HepG2 (cell line): ENCODE data around the gene CTIF. TPM values are rescaled to one million over a fixed set of nuclear protein-coding genes. Genes with fewer than 3 reads are reported as not detected.

ENCODE experiments used
- ATAC-seq: fragments of 200-7000 bp; cut with Tn5 transposase; 3 replicates; pipeline ENCODE4 v1.9.1; 2020; ENCODE audit warnings: mild to moderate bottlenecking, moderate library complexity
- BruUV-seq: library from RNA; stranded (reverse); fragments of 400-500 nt; replicated peaks from 2 replicates; lab custom pipeline; 2021; lab: Mats Ljungman, UMichigan
- CTCF ChIA-PET: fragments of 300-600 bp; formaldehyde crosslinking; extraction: SDS; loops from one replicate; lab custom pipeline; 2021; ENCODE audit warnings: low total read pairs, inconsistent platforms, low intra/inter-chr PET ratio; lab: Yijun Ruan, JAX
- POLR2A ChIA-PET: fragments of 350-600 bp; sonication (Branson Sonifier 250); formaldehyde crosslinking; loops from one replicate; lab custom pipeline; 2020; ENCODE audit warnings: antibody characterized with exemption, inconsistent platforms; lab: Yijun Ruan, JAX
- DNase-seq: peaks from one replicate; pipeline ENCODE4 v3.0.0-alpha.2; 2015; ENCODE audit warnings: low spot score
- FAIRE-seq: peaks from 3 replicates; lab custom pipeline; 2011; peaks lifted over from hg19 to GRCh38; lab: Jason Lieb, UNC
- H2AFZ ChIP-seq: one replicate; pipeline ENCODE4 v1.6.1; 2011; ENCODE audit warnings: low read length, inconsistent platforms
- H3K27ac ChIP-seq: fragments of 300-600 bp; 3 replicates; pipeline ENCODE4 v1.8.0; 2011; ENCODE audit warnings: mixed run types, mild to moderate bottlenecking, mixed read lengths, low read length, inconsistent platforms; ENCODE audit not compliant: insufficient read depth; ENCODE audit errors: extremely low read length
- H3K27me3 ChIP-seq, 2 experiments: fragments of 200-600 bp in 1 of 2; 2 replicates in 1 of 2; 3 replicates in 1 of 2; pipeline versions ENCODE4 v1.6.0 to v1.8.0; 2011; ENCODE audit warnings: low read length in 2 of 2, mild to moderate bottlenecking in 2 of 2, moderate library complexity in 2 of 2, inconsistent platforms in 1 of 2; ENCODE audit not compliant: insufficient read depth in 2 of 2, control insufficient read depth in 1 of 2
- H3K36me3 ChIP-seq, 2 experiments: fragments of 200-600 bp in 1 of 2; replicated peaks in 1 of 2; 2 replicates in 1 of 2; 3 replicates in 1 of 2; pipeline versions ENCODE4 v1.5.1 to v1.8.0; 2011; ENCODE audit warnings: low read length in 2 of 2, inconsistent platforms in 1 of 2; ENCODE audit not compliant: insufficient read depth in 2 of 2, control insufficient read depth in 1 of 2
- H3K4me1 ChIP-seq: 2 replicates; pipeline ENCODE4 v1.5.1; 2012; ENCODE audit warnings: low read length, inconsistent platforms; ENCODE audit not compliant: insufficient read depth
- H3K4me2 ChIP-seq: 2 replicates; pipeline ENCODE4 v1.6.0; 2011; ENCODE audit warnings: low read depth, low read length, inconsistent platforms
- H3K4me3 ChIP-seq, 3 experiments: fragments of 200-600 bp in 1 of 3; sonication (generic), shearing (Covaris generic) in 1 of 3; replicated peaks in 1 of 3; 2 replicates each; pipeline ENCODE4 v1.5.1; 2011 to 2016; ENCODE audit warnings: low read length in 3 of 3, inconsistent platforms in 2 of 3, low read depth in 2 of 3, mild to moderate bottlenecking in 2 of 3, control low read depth in 1 of 3, mixed read lengths in 1 of 3; ENCODE audit not compliant: insufficient read depth in 1 of 3
- H3K79me2 ChIP-seq: one replicate; pipeline ENCODE4 v1.6.1; 2011; ENCODE audit warnings: low read length, inconsistent platforms; ENCODE audit not compliant: insufficient read depth
- H3K9ac ChIP-seq: 2 replicates; pipeline ENCODE4 v1.6.0; 2011; ENCODE audit warnings: mild to moderate bottlenecking, low read depth, low read length, inconsistent platforms; ENCODE audit not compliant: insufficient read depth
- H3K9me3 ChIP-seq: 2 replicates; pipeline ENCODE4 v1.5.1; 2012; ENCODE audit warnings: mild to moderate bottlenecking, low read length
- H4K20me1 ChIP-seq: 2 replicates; pipeline ENCODE4 v1.6.0; 2011; ENCODE audit warnings: inconsistent platforms, mild to moderate bottlenecking, low read length, moderate library complexity; ENCODE audit not compliant: insufficient read depth
- GATAD1 ChIP-seq: IDR thresholded peaks from 2 replicates; pipeline ENCODE4 v1.6.1; 2016; ENCODE audit warnings: missing genetic modification reagents, missing compliant biosample characterization
- MEIS1 ChIP-seq: sonication (generic); formaldehyde crosslinking; IDR thresholded peaks from 2 replicates; pipeline ENCODE4 v1.9.0; 2021; ENCODE audit warnings: mild to moderate bottlenecking, missing genetic modification reagents, moderate library complexity, borderline replicate concordance
- MIXL1 ChIP-seq: IDR thresholded peaks from 2 replicates; pipeline ENCODE4 v1.6.1; 2016
- SAFB2 ChIP-seq: sonication (generic); formaldehyde crosslinking; IDR thresholded peaks from 2 replicates; pipeline ENCODE4 v1.5.1; 2020; ENCODE audit warnings: missing genetic modification reagents, low read depth, mild to moderate bottlenecking, borderline replicate concordance
- SCMH1 ChIP-seq: sonication (generic); formaldehyde crosslinking; IDR thresholded peaks from 2 replicates; pipeline ENCODE4 v1.9.0; 2021; ENCODE audit warnings: missing genetic modification reagents, mild to moderate bottlenecking, borderline replicate concordance
- SIN3A ChIP-seq: IDR thresholded peaks from 2 replicates; pipeline ENCODE4 v1.6.1; 2011; ENCODE audit warnings: low read depth, mild to moderate bottlenecking, control low read depth, low read length, borderline replicate concordance
- YEATS4 ChIP-seq: sonication (generic); formaldehyde crosslinking; IDR thresholded peaks from 2 replicates; pipeline ENCODE4 v1.4.0; 2020; ENCODE audit warnings: missing genetic modification reagents, borderline replicate concordance
- ZNF260 ChIP-seq: sonication (generic); formaldehyde crosslinking; IDR thresholded peaks from 2 replicates; pipeline ENCODE4 v1.4.0; 2020; ENCODE audit warnings: missing genetic modification reagents, low read depth, mild to moderate bottlenecking, borderline replicate concordance
- ZNF383 ChIP-seq: sonication (generic); formaldehyde crosslinking; IDR thresholded peaks from 2 replicates; pipeline ENCODE4 v1.4.0; 2020; ENCODE audit warnings: missing genetic modification reagents, mild to moderate bottlenecking, borderline replicate concordance
- ZNF839 ChIP-seq: sonication (generic); formaldehyde crosslinking; IDR thresholded peaks from 2 replicates; pipeline ENCODE4 v1.4.0; 2020; ENCODE audit warnings: missing genetic modification reagents, mild to moderate bottlenecking, borderline replicate concordance
- WGBS: methylation state at CpG from one replicate; pipeline ENCODE4 v1.1.6; 2017; ENCODE audit warnings: low lambda C conversion rate; 5-methylcytosine and 5-hydroxymethylcytosine counted together
- in situ Hi-C: cut with HindIII; loops from 2 replicates; pipeline ENCODE4 v1.10.0; 2017; ENCODE audit warnings: low pct_unique_long_range_greater_than_20kb; ENCODE audit not compliant: extremely low pct_ligation_motif_present
- intact Hi-C: fragments of 100-400 bp; cut with micrococcal nuclease; formaldehyde crosslinking; loops from one replicate; pipeline ENCODE4 v1.10.0; 2022; ENCODE audit not compliant: unreplicated experiment
- polyA plus RNA-seq, 8 experiments: library from polyadenylated mRNA; depleted of rRNA in 3 of 8; stranded (reverse) in 7 of 8; unstranded in 1 of 8; fragments of >200 nt; fragmentation: Illumina TruSeq in 4 of 8; extraction: Trizol in 4 of 8; gene quantifications; 2 replicates each; pipeline versions ENCODE4 v1.2.1 to v1.2.3, GENCODE V29; 2011 to 2016; ENCODE audit warnings: low read depth in 4 of 8, missing spikeins in 1 of 8, mixed read lengths in 1 of 8; ENCODE audit not compliant: insufficient read depth in 1 of 8
- total RNA-seq, 5 experiments: library from RNA; depleted of rRNA; stranded (reverse); fragments of >200 nt; fragmentation: Illumina TruSeq; extraction: Trizol; gene quantifications; 2 replicates each; pipeline ENCODE4 v1.2.3, GENCODE V29; 2016; ENCODE audit warnings: low read depth in 1 of 5
- TF ChIP-seq, protein P1 (sequence below): IDR thresholded peaks from 2 replicates; pipeline ENCODE4 v1.6.1; 2016; ENCODE audit warnings: missing compliant biosample characterization, missing genetic modification reagents, borderline replicate concordance

Gene CTIF
- total and polyA plus RNA-seq, 2 of the 13 experiments (the other 11 are each of a cell fraction or from before 2014, with no cell fraction given) = 18.2 to 28.0 TPM

- TF ChIP-seq ZNF383 (CRISPR knock-in tag) (no peak), ZNF260 (CRISPR knock-in tag) (no peak), MIXL1 (CRISPR knock-in tag) (no peak), YEATS4 (CRISPR knock-in tag) (no peak), ZNF839 (CRISPR knock-in tag) (no peak), GATAD1 (CRISPR knock-in tag) (no peak), MEIS1 (CRISPR knock-in tag) (no peak), SAFB2 (CRISPR knock-in tag) (no peak), SCMH1 (CRISPR knock-in tag) (no peak)
- TF ChIP-seq, protein P1, sequence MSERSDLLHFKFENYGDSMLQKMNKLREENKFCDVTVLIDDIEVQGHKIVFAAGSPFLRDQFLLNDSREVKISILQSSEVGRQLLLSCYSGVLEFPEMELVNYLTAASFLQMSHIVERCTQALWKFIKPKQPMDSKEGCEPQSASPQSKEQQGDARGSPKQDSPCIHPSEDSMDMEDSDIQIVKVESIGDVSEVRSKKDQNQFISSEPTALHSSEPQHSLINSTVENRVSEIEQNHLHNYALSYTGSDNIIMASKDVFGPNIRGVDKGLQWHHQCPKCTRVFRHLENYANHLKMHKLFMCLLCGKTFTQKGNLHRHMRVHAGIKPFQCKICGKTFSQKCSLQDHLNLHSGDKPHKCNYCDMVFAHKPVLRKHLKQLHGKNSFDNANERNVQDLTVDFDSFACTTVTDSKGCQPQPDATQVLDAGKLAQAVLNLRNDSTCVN (CRISPR knock-in tag) = no peak
Measured at GRCh38 chr18:48884306-48884705, 345.5 kb downstream of the CTIF start (continued).

GRCh38 chr18:48884771-48885170 lies 345.9 kb downstream of the CTIF start:
- H3K9ac ChIP-seq = no peak overlapping the region
- peaks cover 36% of the 10 kb centered on the region for H3K4me1 ChIP-seq
- no TSS peak for BruUV-seq
- H2AFZ ChIP-seq = no peak overlapping the region
- no peak for ATAC-seq
- no peaks in the 10 kb centered on the region for H3K79me2 ChIP-seq
- DNase-seq = no peak
- in situ Hi-C loops = no loop called here
- H3K4me2 ChIP-seq = no peak overlapping the region
- FAIRE-seq = no peak
- H3K9me3 ChIP-seq = no peaks in the 10 kb centered on the region
- CTCF ChIA-PET = no interaction called here
- intact Hi-C loops = no loop called here
- TF ChIP-seq SIN3A = no peak
- POLR2A ChIA-PET = no interaction called here
- no peaks in the 10 kb centered on the region for H3K36me3 ChIP-seq
- H3K27me3 ChIP-seq = no peaks in the 10 kb centered on the region; a peak in 2 of 5 replicates
- H4K20me1 ChIP-seq = no peaks in the 10 kb centered on the region
- no peak overlapping the region for H3K4me3 ChIP-seq
- H3K27ac ChIP-seq = no peak overlapping the region
- 61% methylated on average over 4 of the region's 4 CpGs for WGBS
